Endothelial cell of umbilical vein (primary cell): ENCODE measurements around the gene C9orf72.

Source experiments
- CTCF ChIP-seq, 2 donors: IDR thresholded peaks; 1 replicate in 1 of 2; 2 replicates in 1 of 2; pipeline ENCODE4 v1.5.1; 2011; ENCODE audit warnings: low read length in 2 of 2, mild to moderate bottlenecking in 2 of 2, moderate library complexity in 2 of 2, control low read depth in 1 of 2, inconsistent platforms in 1 of 2, low read depth in 1 of 2; ENCODE audit not compliant: insufficient read depth in 1 of 2; ENCODE audit errors: extremely low read depth in 1 of 2
- EZH2 ChIP-seq: IDR thresholded peaks from 2 replicates; pipeline ENCODE4 v1.6.1; 2012; ENCODE audit warnings: borderline replicate concordance, low read depth, mild to moderate bottlenecking, moderate library complexity, low read length, inconsistent platforms; ENCODE audit not compliant: severe bottlenecking
- POLR2A ChIP-seq: IDR thresholded peaks from 2 replicates; pipeline ENCODE4 v1.6.1; 2012; ENCODE audit warnings: low read depth, mild to moderate bottlenecking, control low read depth, low read length
- POLR2AphosphoS5 ChIP-seq: IDR thresholded peaks from 2 replicates; pipeline ENCODE4 v1.6.1; 2012; ENCODE audit warnings: low read depth, mild to moderate bottlenecking, control low read depth, low read length, moderate library complexity; ENCODE audit not compliant: insufficient read depth

- TF ChIP-seq POLR2AphosphoS5 (no peak), POLR2A (no peak), CTCF (IDR thresholded peaks at IDR 0.05; ENCODE audit: extremely low read depth in 1 of 2, insufficient read depth in 1 of 2, low read depth in 1 of 2, low read length in 2 of 2) (no peak), EZH2 (no peak)
Measured at GRCh38 chr9:27599102-27599869, 26.0 kb upstream of the C9orf72 start.
